ENCODE results near the gene PRDM15. TPM values are rescaled to one million over a fixed set of nuclear protein-coding genes. Genes with fewer than 3 reads are reported as not detected.

Gene PRDM15
- total RNA-seq, 1 experiment from 2014 or later, result 11.2 TPM

DNA sequence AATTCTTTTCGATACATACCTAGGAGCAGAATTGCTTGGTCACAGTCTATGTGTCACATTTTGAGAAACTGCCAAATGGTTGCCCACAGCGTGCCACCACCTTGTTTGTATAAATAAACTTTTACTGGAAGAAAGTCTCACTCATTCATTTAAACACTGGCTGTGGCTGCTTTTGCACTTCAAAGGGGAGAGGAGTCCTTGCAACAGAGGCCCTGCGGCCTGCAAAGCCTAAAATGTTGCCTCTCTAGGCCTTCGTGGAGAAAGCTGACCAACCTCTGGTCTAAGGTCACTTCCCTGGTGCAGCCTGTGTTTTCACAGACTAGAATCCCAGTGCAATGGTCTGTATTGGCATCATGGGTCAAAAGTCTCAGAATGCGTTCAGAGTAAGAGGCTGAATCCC, 120.6 kb downstream of the PRDM15 start:
- Histone ChIP-seq H3K4me1 (ENCODE audit: control insufficient read depth, insufficient read depth, low read length) (peaks cover 63% of the 10 kb centered on the region), H3K36me3 (ENCODE audit: control insufficient read depth, insufficient read depth, low read length) (no peaks in the 10 kb centered on the region), H3K27me3 (ENCODE audit: control insufficient read depth, insufficient read depth, low read length) (no peaks in the 10 kb centered on the region), H3K9me3 (ENCODE audit: control insufficient read depth, insufficient read depth, low read depth, low read length) (no peaks in the 10 kb centered on the region), H3K4me3 (ENCODE audit: low read depth in 2 of 2, low read length in 2 of 2) (peak overlapping the region in 1 of 2 experiments; percentile 91; a peak in 2 of 4 replicates), H3K27ac (ENCODE audit: low read length) (peak overlapping the region; percentile 98)
- TF ChIP-seq TCF7L2 (IDR thresholded peaks at IDR 0.05; ENCODE audit: low read depth, low read length) (peak; percentile 99), SIN3A (IDR thresholded peaks at IDR 0.05; ENCODE audit: borderline replicate concordance, insufficient read depth, low read depth, low read length) (no peak), POLR2AphosphoS5 (IDR thresholded peaks at IDR 0.05; ENCODE audit: low read depth, low read length) (peak; percentile 42; the same call in 1 of the 2 replicates)
- TF ChIP-seq, protein P1, sequence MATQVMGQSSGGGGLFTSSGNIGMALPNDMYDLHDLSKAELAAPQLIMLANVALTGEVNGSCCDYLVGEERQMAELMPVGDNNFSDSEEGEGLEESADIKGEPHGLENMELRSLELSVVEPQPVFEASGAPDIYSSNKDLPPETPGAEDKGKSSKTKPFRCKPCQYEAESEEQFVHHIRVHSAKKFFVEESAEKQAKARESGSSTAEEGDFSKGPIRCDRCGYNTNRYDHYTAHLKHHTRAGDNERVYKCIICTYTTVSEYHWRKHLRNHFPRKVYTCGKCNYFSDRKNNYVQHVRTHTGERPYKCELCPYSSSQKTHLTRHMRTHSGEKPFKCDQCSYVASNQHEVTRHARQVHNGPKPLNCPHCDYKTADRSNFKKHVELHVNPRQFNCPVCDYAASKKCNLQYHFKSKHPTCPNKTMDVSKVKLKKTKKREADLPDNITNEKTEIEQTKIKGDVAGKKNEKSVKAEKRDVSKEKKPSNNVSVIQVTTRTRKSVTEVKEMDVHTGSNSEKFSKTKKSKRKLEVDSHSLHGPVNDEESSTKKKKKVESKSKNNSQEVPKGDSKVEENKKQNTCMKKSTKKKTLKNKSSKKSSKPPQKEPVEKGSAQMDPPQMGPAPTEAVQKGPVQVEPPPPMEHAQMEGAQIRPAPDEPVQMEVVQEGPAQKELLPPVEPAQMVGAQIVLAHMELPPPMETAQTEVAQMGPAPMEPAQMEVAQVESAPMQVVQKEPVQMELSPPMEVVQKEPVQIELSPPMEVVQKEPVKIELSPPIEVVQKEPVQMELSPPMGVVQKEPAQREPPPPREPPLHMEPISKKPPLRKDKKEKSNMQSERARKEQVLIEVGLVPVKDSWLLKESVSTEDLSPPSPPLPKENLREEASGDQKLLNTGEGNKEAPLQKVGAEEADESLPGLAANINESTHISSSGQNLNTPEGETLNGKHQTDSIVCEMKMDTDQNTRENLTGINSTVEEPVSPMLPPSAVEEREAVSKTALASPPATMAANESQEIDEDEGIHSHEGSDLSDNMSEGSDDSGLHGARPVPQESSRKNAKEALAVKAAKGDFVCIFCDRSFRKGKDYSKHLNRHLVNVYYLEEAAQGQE (IDR thresholded peaks at IDR 0.05; ENCODE audit: insufficient read depth in 1 of 2, low read depth in 2 of 2, low read length in 1 of 2), result no peak
- TF ChIP-seq, protein P2, sequence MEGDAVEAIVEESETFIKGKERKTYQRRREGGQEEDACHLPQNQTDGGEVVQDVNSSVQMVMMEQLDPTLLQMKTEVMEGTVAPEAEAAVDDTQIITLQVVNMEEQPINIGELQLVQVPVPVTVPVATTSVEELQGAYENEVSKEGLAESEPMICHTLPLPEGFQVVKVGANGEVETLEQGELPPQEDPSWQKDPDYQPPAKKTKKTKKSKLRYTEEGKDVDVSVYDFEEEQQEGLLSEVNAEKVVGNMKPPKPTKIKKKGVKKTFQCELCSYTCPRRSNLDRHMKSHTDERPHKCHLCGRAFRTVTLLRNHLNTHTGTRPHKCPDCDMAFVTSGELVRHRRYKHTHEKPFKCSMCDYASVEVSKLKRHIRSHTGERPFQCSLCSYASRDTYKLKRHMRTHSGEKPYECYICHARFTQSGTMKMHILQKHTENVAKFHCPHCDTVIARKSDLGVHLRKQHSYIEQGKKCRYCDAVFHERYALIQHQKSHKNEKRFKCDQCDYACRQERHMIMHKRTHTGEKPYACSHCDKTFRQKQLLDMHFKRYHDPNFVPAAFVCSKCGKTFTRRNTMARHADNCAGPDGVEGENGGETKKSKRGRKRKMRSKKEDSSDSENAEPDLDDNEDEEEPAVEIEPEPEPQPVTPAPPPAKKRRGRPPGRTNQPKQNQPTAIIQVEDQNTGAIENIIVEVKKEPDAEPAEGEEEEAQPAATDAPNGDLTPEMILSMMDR (IDR thresholded peaks at IDR 0.05), result no peak
- DNase-seq (ENCODE audit: low read depth, low spot score), result peak; percentile 88
- ChIA-PET POLR2A (no interaction called here), CTCF (interaction anchor here (0.8 kb wide), 1 partner anchor 146 kb away, joined by 8 read pairs; no protein-coding TSS in a partner anchor)
- in situ Hi-C loops (cut with HindIII; ENCODE audit: low pct_unique_long_range_greater_than_20kb, low sequenced_read_pairs) (loop anchor here (25.0 kb wide), 1 partner anchor 146 kb away; no protein-coding TSS in a partner anchor), intact Hi-C loops (cut with micrococcal nuclease; ENCODE audit: unreplicated experiment) (loop anchor here (5.0 kb wide), 1 partner anchor 146 kb away; no protein-coding TSS in a partner anchor)
- peak; percentile 55 for ATAC-seq
- no TSS peak for BruUV-seq (replicated peaks)

DNA sequence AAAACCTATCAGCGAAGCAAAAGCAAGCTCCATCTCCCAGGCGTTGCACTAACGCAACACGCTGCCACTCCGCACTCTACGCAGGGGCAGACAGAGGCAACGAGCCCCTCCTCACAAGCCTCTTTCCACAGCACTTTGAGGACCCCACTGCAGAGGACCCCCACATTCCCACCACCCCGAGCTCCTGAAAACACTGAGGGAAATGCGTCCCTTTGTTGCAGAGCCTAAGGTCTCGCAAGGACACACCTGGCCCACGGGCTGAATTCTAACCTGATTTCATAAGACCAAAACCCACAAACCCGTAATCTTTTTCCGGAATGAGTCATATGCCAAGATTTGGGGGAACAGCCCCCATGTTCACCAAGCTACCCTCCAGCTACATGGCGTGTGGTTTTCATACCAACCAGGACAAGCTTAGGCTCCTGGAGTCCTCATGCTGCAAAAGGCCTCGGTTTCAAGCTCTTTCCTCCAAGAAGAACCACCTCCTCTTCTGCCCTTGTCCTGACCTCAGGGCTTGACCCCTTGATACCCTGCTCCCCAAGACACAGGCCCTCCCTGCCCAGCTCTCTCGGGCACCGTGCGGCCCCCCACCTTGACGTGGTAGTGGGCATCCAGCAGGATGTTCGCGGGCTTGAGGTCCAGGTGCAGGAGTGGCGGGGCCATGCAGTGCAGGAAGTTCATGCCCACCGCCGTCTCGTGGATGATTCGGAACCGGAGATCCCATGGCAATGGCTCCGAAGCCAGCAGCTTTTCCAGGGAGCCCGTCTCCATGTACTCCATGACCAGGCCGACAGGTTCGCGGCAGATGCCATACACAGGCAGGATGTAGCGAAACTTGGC, 123.0 kb downstream of the PRDM15 start:
- TF ChIP-seq, protein P1 (IDR thresholded peaks at IDR 0.05; ENCODE audit: insufficient read depth in 1 of 2, low read depth in 2 of 2, low read length in 1 of 2), result no peak
- TF ChIP-seq POLR2AphosphoS5 (IDR thresholded peaks at IDR 0.05; ENCODE audit: low read depth, low read length), result 0 out of 2 replicates have a peak, but pooled peaks have one; percentile 14
- H3K27me3 ChIP-seq (ENCODE audit: control insufficient read depth, insufficient read depth, low read length), result no peaks in the 10 kb centered on the region
- BruUV-seq (replicated peaks), result no TSS peak
- CTCF ChIA-PET, result interaction anchor here (0.5 kb wide), 1 partner anchor 16 kb away, joined by 3 read pairs; no protein-coding TSS in a partner anchor
- no peak overlapping the region for H3K4me3 ChIP-seq (ENCODE audit: low read depth in 2 of 2, low read length in 2 of 2)
- H3K9me3 ChIP-seq (ENCODE audit: control insufficient read depth, insufficient read depth, low read depth, low read length), result no peaks in the 10 kb centered on the region
- H3K4me1 ChIP-seq (ENCODE audit: control insufficient read depth, insufficient read depth, low read length), result peaks cover 87% of the 10 kb centered on the region
- in situ Hi-C loops (cut with HindIII; ENCODE audit: low pct_unique_long_range_greater_than_20kb, low sequenced_read_pairs), result loop anchor here (25.0 kb wide), 1 partner anchor 144 kb away; no protein-coding TSS in a partner anchor
- peak overlapping the region; percentile 94 for H3K27ac ChIP-seq (ENCODE audit: low read length)
- DNase-seq (ENCODE audit: low read depth, low spot score) (no peak), ATAC-seq (no peak)
- POLR2A ChIA-PET, result interaction anchor here (0.7 kb wide), 1 partner anchor 37 kb away, joined by 3 read pairs; no protein-coding TSS in a partner anchor
- H3K36me3 ChIP-seq (ENCODE audit: control insufficient read depth, insufficient read depth, low read length), result no peaks in the 10 kb centered on the region
- intact Hi-C loops (cut with micrococcal nuclease; ENCODE audit: unreplicated experiment), result loop anchor here (5.0 kb wide), 1 partner anchor 144 kb away; no protein-coding TSS in a partner anchor
